Kidney (tissue), 14 donors: Measurements from ENCODE around the gene KCNQ5. TPM values are rescaled to one million over a fixed set of nuclear protein-coding genes. Genes with fewer than 3 reads are reported as not detected.
"Not testable (repeated sequence)": the region's sequence is repeated elsewhere in the genome, so short reads cannot be mapped to it uniquely, and the experiment has no call there.

ENCODE experiments used
- DNase-seq, 5 donors: peaks; one replicate each; pipeline ENCODE4 v3.0.0-alpha.2; 2013 to 2020
- FAIRE-seq: peaks from 2 replicates; lab custom pipeline; 2012; peaks lifted over from hg19 to GRCh38; lab: Jason Lieb, UNC
- H3K27ac ChIP-seq, 2 donors: one replicate each; pipeline ENCODE4 v1.7.0; 2013; ENCODE audit warnings: low read depth in 2 of 2, low read length in 2 of 2, inconsistent platforms in 1 of 2
- H3K27me3 ChIP-seq: one replicate; pipeline ENCODE4 v1.7.1; 2013; ENCODE audit warnings: low read length, inconsistent platforms; ENCODE audit not compliant: control insufficient read depth, insufficient read depth
- H3K36me3 ChIP-seq, 3 donors: one replicate each; pipeline versions ENCODE4 v1.7.0 to v1.7.1; 2013; ENCODE audit warnings: low read length in 3 of 3, control low read depth in 1 of 3, inconsistent platforms in 1 of 3; ENCODE audit not compliant: insufficient read depth in 3 of 3, control insufficient read depth in 2 of 3
- H3K4me1 ChIP-seq, 3 donors: one replicate each; pipeline versions ENCODE4 v1.7.0 to v1.7.1; 2013; ENCODE audit warnings: low read length in 3 of 3, inconsistent platforms in 1 of 3, low read depth in 1 of 3; ENCODE audit not compliant: control insufficient read depth in 2 of 3, insufficient read depth in 2 of 3
- H3K4me3 ChIP-seq, 3 donors: one replicate each; pipeline versions ENCODE4 v1.7.0 to v1.8.1; 2013; ENCODE audit warnings: low read length in 3 of 3, control low read depth in 1 of 3, inconsistent platforms in 1 of 3
- H3K9ac ChIP-seq, 3 donors: one replicate each; pipeline versions ENCODE4 v1.7.0 to v1.7.1; 2013; ENCODE audit warnings: low read length in 3 of 3, control low read depth in 1 of 3, inconsistent platforms in 1 of 3
- H3K9me3 ChIP-seq, 3 donors: one replicate each; pipeline versions ENCODE4 v1.7.0 to v1.7.1; 2013; ENCODE audit warnings: low read length in 3 of 3, control low read depth in 1 of 3, inconsistent platforms in 1 of 3; ENCODE audit not compliant: control insufficient read depth in 2 of 3, insufficient read depth in 1 of 3
- CTCF ChIP-seq: IDR thresholded peaks from 3 replicates; pipeline ENCODE4 v1.5.1; 2012; ENCODE audit warnings: mild to moderate bottlenecking, moderate library complexity, borderline replicate concordance; ENCODE audit not compliant: insufficient read depth; ENCODE audit errors: extremely low read depth
- intact Hi-C: fragments of 100-400 bp; cut with DNase I; formaldehyde crosslinking; loops from one replicate; pipeline ENCODE4 v1.11.1; 2022
- polyA plus RNA-seq: library from polyadenylated mRNA; stranded (reverse); fragments of 350-450 nt; fragmentation: Illumina TruSeq; extraction: RNeasy Lipid Tissue Mini Kit (QIAGEN cat#74804); gene quantifications from one replicate; pipeline ENCODE4 v1.2.3, GENCODE V29; 2014; ENCODE audit warnings: low read depth, low replicate concordance; ENCODE audit not compliant: insufficient read depth
- total RNA-seq: library from RNA; stranded (reverse); fragmentation: NEBNext Ultra II Directional; extraction: Animal tissue kit (Norgen Biotek cat#: 25700); gene quantifications from one replicate; pipeline ENCODE4 v1.2.1, GENCODE V29; 2021
- donor health status: control.
- donor health status: control.
- donor health status: control.
- donor health status: control.
- donor health status: control.
- donor health status: DM: yes; HTN: yes; CAD: no.
- donor health status: Normal renal cell carcinoma (clear cell type).

The KCNQ5 gene
- total and polyA plus RNA-seq, 2 donors from 2014 or later = 0.50 TPM; not detected in 1

DNA sequence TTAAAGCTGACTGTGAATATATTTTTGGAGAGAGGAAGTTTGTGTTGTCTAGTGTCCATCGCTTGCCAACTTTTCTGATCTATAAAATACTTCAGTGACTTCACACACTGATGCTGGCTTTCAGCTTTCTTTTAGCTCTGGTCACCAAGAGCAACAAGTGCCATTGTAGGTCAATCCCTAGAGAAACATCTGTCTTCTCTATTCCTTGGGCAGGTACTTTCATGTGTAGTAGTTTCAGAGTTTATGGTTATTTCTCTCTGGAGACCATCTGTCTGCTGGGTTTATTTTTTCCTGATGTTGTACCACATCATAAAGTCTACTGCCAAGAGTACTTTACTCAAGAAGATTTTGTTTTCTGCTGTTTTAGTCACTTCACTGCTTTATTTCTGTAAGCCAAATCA, 353.5 kb downstream of the KCNQ5 start:
- Histone ChIP-seq H3K27me3 (no peaks in the 10 kb centered on the region), H3K27ac (no peak overlapping the region), H3K4me3 (no peak overlapping the region), H3K36me3 (no peaks in the 10 kb centered on the region), H3K9ac (no peak overlapping the region), H3K4me1 (no peaks in the 10 kb centered on the region), H3K9me3 (no peaks in the 10 kb centered on the region)
- DNase-seq = peak in 1 of 5 donors; percentile 22
- FAIRE-seq = no peak
- TF ChIP-seq CTCF = no peak
- intact Hi-C loops = no loop called here

GRCh38 chr6:72976484-72976883, 354.6 kb downstream of the KCNQ5 start:
- Histone ChIP-seq H3K27me3 (no peaks in the 10 kb centered on the region), H3K9ac (no peak overlapping the region), H3K4me1 (no peaks in the 10 kb centered on the region), H3K4me3 (no peak overlapping the region), H3K36me3 (no peaks in the 10 kb centered on the region), H3K27ac (no peak overlapping the region), H3K9me3 (no peaks in the 10 kb centered on the region)
- TF ChIP-seq CTCF = no peak
- FAIRE-seq (no peak), DNase-seq (no peak)
- intact Hi-C loops = no loop called here

DNA sequence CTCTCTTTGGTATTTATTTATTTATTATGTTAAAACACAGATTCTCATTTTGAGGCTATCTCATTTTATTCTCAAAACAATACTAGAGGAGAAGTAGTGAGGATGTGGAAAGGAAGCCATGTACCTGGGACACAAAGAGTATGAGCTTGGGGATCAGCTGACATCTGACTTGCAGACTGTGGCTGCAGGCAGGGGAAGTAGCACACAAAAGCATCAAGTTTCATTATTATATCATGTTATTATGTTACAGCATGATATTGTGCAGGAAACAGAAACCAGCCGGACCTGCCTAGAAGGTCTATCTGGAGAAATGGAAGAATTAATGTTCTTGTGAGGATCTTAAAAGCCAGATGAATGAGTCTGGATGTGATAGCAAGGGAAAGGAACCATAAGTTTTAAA, 355.2 kb downstream of the KCNQ5 start:
- intact Hi-C loops = no loop called here
- Histone ChIP-seq H3K27me3 (no peaks in the 10 kb centered on the region), H3K4me1 (no peaks in the 10 kb centered on the region), H3K27ac (no peak overlapping the region), H3K4me3 (no peak overlapping the region), H3K9me3 (no peaks in the 10 kb centered on the region), H3K9ac (no peak overlapping the region), H3K36me3 (no peaks in the 10 kb centered on the region)
- FAIRE-seq = no peak
- no peak for DNase-seq
- no peak for TF ChIP-seq CTCF

DNA sequence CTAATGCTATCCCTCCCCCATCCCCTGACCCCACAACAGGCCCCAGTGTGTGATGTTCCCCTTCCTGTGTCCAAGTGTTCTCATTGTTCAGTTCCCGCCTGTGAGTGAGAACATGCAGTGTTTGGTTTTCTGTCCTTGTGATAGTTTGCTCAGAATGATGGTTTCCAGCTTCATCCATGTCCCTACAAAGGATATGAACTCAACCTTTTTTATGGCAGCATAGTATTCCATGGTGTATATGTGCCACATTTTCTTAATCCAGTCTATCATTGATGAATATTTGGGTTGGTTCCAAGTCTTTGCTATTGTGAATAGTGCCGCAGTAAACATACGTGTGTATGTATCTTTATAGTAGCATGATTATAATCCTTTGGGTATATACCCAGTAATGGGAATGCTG, 356.9 kb downstream of the KCNQ5 start:
- H3K27me3 ChIP-seq, H3K4me1 ChIP-seq, H3K4me3 ChIP-seq, H3K36me3 ChIP-seq, H3K27ac ChIP-seq, FAIRE-seq, DNase-seq, intact Hi-C loops, H3K9me3 ChIP-seq, H3K9ac ChIP-seq: not testable (repeated sequence)

DNA sequence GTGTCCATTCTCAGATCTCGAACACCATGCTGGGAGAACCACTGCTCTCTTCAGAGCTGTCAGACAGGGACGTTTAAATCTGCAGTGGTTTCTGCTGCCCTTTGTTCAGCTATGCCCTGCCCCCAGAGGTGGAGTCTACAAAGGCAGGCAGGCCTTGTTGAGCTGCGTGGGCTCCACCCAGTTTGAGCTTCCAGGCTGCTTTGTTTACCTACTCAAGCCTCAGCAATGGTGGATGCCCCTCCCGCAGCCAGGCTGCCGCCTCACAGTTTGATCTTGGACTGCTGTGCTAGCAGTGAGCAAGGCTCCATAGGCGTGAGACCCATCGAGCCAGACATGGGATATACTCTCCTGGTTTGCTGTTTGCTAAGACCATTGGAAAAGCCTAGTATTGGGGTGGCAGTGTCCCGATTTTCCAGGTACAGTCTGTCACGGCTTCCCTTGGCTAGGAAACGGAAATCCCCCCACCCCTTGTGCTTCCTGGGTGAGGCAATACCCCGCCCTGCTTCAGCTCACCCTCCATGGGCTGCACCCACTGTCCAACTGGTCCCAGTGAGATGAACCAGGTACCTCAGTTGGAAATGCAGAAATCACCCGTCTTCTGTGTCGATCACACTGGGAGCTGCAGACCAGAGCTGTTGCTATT, 362.4 kb downstream of the KCNQ5 start:
- H3K4me3 ChIP-seq, H3K9me3 ChIP-seq, H3K4me1 ChIP-seq, intact Hi-C loops, FAIRE-seq, H3K27ac ChIP-seq, H3K9ac ChIP-seq, DNase-seq, H3K27me3 ChIP-seq, H3K36me3 ChIP-seq: not testable (repeated sequence)
